Spleen (tissue), 11 donors: ENCODE data around the gene TMEM198. TPM values are rescaled to one million over a fixed set of nuclear protein-coding genes. Genes with fewer than 3 reads are reported as not detected.
A peak's percentile ranks its signal among the peaks of the same experiment; 100 is the strongest.

Source experiments
- DNase-seq: peaks from one replicate; pipeline ENCODE4 v3.0.0-alpha.2; 2020
- H3K27ac ChIP-seq, 8 donors: fragments of 200-600 bp; sonication (generic) in 7 of 8; 1 replicate in 4 of 8; 2 replicates in 4 of 8; pipeline versions ENCODE4 v1.5.0 to v1.8.0; 2016 to 2021; ENCODE audit warnings: inconsistent platforms in 4 of 8, mild to moderate bottlenecking in 4 of 8, moderate library complexity in 1 of 8
- H3K27me3 ChIP-seq, 7 donors: fragments of 200-600 bp; sonication (generic) in 6 of 7; replicated peaks in 1 of 7; 1 replicate in 4 of 7; 2 replicates in 3 of 7; pipeline versions ENCODE4 v1.5.0 to v1.8.0; 2016 to 2021; ENCODE audit warnings: inconsistent platforms in 3 of 7, mild to moderate bottlenecking in 1 of 7
- H3K36me3 ChIP-seq, 6 donors: fragments of 200-600 bp; sonication (generic) in 5 of 6; 1 replicate in 4 of 6; 2 replicates in 2 of 6; pipeline versions ENCODE4 v1.5.0 to v1.8.0; 2016 to 2021; ENCODE audit warnings: inconsistent platforms in 2 of 6
- H3K4me1 ChIP-seq, 6 donors: fragments of 200-600 bp; sonication (generic) in 5 of 6; 1 replicate in 3 of 6; 2 replicates in 3 of 6; pipeline versions ENCODE4 v1.5.0 to v1.8.0; 2016 to 2021; ENCODE audit warnings: inconsistent platforms in 3 of 6
- H3K4me3 ChIP-seq, 8 donors: fragments of 200-600 bp; sonication (generic) in 7 of 8; 1 replicate in 4 of 8; 2 replicates in 4 of 8; pipeline versions ENCODE4 v1.5.0 to v1.8.0; 2016 to 2021; ENCODE audit warnings: inconsistent platforms in 4 of 8, mild to moderate bottlenecking in 4 of 8, moderate library complexity in 2 of 8
- H3K9me3 ChIP-seq, 8 donors: fragments of 200-600 bp; sonication (generic) in 7 of 8; 1 replicate in 4 of 8; 2 replicates in 4 of 8; pipeline versions ENCODE4 v1.5.0 to v1.8.0; 2016 to 2021; ENCODE audit warnings: inconsistent platforms in 4 of 8
- CTCF ChIP-seq, 11 experiments: fragments of 200-600 bp in 7 of 11; fragments of 450-650 bp in 4 of 11; sonication (generic) in 4 of 11; IDR thresholded peaks in 8 of 11; conservative IDR thresholded peaks in 3 of 11; 1 replicate in 7 of 11; 2 replicates in 4 of 11; pipeline versions ENCODE4 v1.4.0 to v1.8.0; 2016 to 2021; ENCODE audit warnings: antibody characterized with exemption in 11 of 11, inconsistent platforms in 4 of 11, mild to moderate bottlenecking in 1 of 11
- POLR2A ChIP-seq, 3 donors: fragments of 450-650 bp; IDR thresholded peaks; one replicate each; pipeline ENCODE4 v1.5.1; 2017; ENCODE audit warnings: antibody characterized with exemption in 3 of 3, mild to moderate bottlenecking in 1 of 3
- POLR2AphosphoS5 ChIP-seq, 3 donors: sonication (generic); formaldehyde crosslinking; IDR thresholded peaks; one replicate each; pipeline ENCODE4 v1.5.1; 2017; ENCODE audit warnings: antibody characterized with exemption in 3 of 3
- WGBS, 5 donors: extraction: QIAGEN DNeasy Blood & Tissue Kit in 3 of 5; methylation state at CpG; one replicate each; pipeline versions ENCODE4 v1.1.5 to v1.1.7; 2013 to 2018; 5-methylcytosine and 5-hydroxymethylcytosine counted together
- intact Hi-C: fragments of 100-400 bp; cut with DNase I; formaldehyde crosslinking; loops from one replicate; pipeline ENCODE4 v1.15.0; 2023; ENCODE audit warnings: low total_unique reads
- polyA plus RNA-seq, 3 donors: library from polyadenylated mRNA; stranded (reverse); fragments of 200-250 nt; gene quantifications; one replicate each; pipeline ENCODE4 v1.2.1, GENCODE V29; 2013
- total RNA-seq, 7 donors: library from RNA; depleted of rRNA in 3 of 7; stranded (reverse); fragments of >200 nt in 3 of 7; fragmentation: NEBNext Ultra II Directional in 4 of 7; extraction: Animal tissue kit (Norgen Biotek cat#: 25700) in 4 of 7; gene quantifications; one replicate each; pipeline versions ENCODE4 v1.1.0 to v1.2.1, GENCODE V29; 2016 to 2021
- donor health status: healthy with polysubstance abuse.
- donor health status: DM: no; HTN: no; CAD: no; lungs with moderate emphysema.
- donor health status: DM: no; HTN: no; CAD: no.
- donor health status: Bipolar disorder and iron deficiency.
- donor health status: healthy.
- donor health status: DM: no; HTN: no; CAD: no.
- donor health status: DM: yes; HTN: yes; CAD: no.

The TMEM198 gene
- total and polyA plus RNA-seq, 10 donors, result 0.39 to 2.8 (median 1.3) TPM

GRCh38 chr2:219571311-219572236 lies 27.7 kb downstream of the TMEM198 start, which contains the start of gene OBSL1:
TSS of gene OBSL1 (minus strand) at chr2:219571539. CDS start at chr2:219571232, 307 bp downstream.
- TF ChIP-seq POLR2AphosphoS5 (IDR thresholded peaks at IDR 0.05) (peak in 2 of 3 donors; percentile 48 to 54), CTCF (IDR thresholded peaks at IDR 0.05 in 8 of 11, conservative IDR thresholded peaks at IDR 0.05 in 3 of 11) (no peak)
- Histone ChIP-seq H3K27me3 (peaks cover 0 to 74% (median 21%) of the 10 kb centered on the region in 7 donors), H3K9me3 (no peaks in the 10 kb centered on the region), H3K27ac (peak within 1 kb of the TSS in 7 of 8 donors; percentile 38 to 80 (median 75)), H3K4me3 (peak within 1 kb of the TSS; percentile 46 to 78 (median 54)), H3K36me3 (peaks cover 0 to 12% (median 0%) of the 10 kb centered on the region in 6 donors), H3K4me1 (peaks cover 0 to 22% (median 20%) of the 10 kb centered on the region in 6 donors)
- intact Hi-C loops, result no loop called here
- no peak for DNase-seq
- WGBS, 5 donors, result 10 to 47% (median 16%) methylated on average over 11 to 42 of the region's 42 CpGs

- Histone ChIP-seq H3K4me1 (peaks cover 0 to 22% (median 20%) of the 10 kb centered on the region in 6 donors), H3K27me3 (peaks cover 0 to 82% (median 21%) of the 10 kb centered on the region in 7 donors), H3K4me3 (peak within 1 kb of the TSS; percentile 46 to 78 (median 54)), H3K36me3 (peaks cover 0 to 4% (median 0%) of the 10 kb centered on the region in 6 donors), H3K27ac (peak within 1 kb of the TSS in 7 of 8 donors; percentile 38 to 80 (median 75)), H3K9me3 (no peaks in the 10 kb centered on the region)
- WGBS, 5 donors, result 75 to 91% (median 87%) methylated on average over 13 of the region's 13 CpGs
- DNase-seq, result no peak
- TF ChIP-seq CTCF (IDR thresholded peaks at IDR 0.05 in 8 of 11, conservative IDR thresholded peaks at IDR 0.05 in 3 of 11) (no peak), POLR2A (IDR thresholded peaks at IDR 0.05) (no peak)
- intact Hi-C loops, result no loop called here
These were observed 28.6 kb downstream of the TMEM198 start, which contains the start of gene INHA for GRCh38 chr2:219572237-219573001. TSS of gene INHA (plus strand) at chr2:219572310. CDS start at chr2:219572375, 65 bp downstream.

- no peak for TF ChIP-seq CTCF (IDR thresholded peaks at IDR 0.05 in 8 of 11, conservative IDR thresholded peaks at IDR 0.05 in 3 of 11)
These were observed 29.3 kb downstream of the TMEM198 start for GRCh38 chr2:219573166-219573565.

More at GRCh38 chr2:219573166-219573565, 29.3 kb downstream of the TMEM198 start:
- Histone ChIP-seq H3K4me1 (peaks cover 0 to 22% (median 20%) of the 10 kb centered on the region in 6 donors), H3K27ac (no peak overlapping the region), H3K36me3 (no peaks in the 10 kb centered on the region), H3K9me3 (no peaks in the 10 kb centered on the region), H3K4me3 (no peak overlapping the region), H3K27me3 (peaks cover 0 to 88% (median 21%) of the 10 kb centered on the region in 7 donors)
- 85 to 89% (median 86%) methylated on average over 5 of the region's 5 CpGs for WGBS, 5 donors
- no peak for DNase-seq
- intact Hi-C loops, result no loop called here
